ENCODE measurements around the gene TEX264. TPM values are rescaled to one million over a fixed set of nuclear protein-coding genes. Genes with fewer than 3 reads are reported as not detected.

The TEX264 gene
- total and polyA plus RNA-seq, 2 of the 13 experiments (the other 11 are each of a cell fraction or from before 2014, with no cell fraction given) = 35.2 to 52.1 TPM

DNA sequence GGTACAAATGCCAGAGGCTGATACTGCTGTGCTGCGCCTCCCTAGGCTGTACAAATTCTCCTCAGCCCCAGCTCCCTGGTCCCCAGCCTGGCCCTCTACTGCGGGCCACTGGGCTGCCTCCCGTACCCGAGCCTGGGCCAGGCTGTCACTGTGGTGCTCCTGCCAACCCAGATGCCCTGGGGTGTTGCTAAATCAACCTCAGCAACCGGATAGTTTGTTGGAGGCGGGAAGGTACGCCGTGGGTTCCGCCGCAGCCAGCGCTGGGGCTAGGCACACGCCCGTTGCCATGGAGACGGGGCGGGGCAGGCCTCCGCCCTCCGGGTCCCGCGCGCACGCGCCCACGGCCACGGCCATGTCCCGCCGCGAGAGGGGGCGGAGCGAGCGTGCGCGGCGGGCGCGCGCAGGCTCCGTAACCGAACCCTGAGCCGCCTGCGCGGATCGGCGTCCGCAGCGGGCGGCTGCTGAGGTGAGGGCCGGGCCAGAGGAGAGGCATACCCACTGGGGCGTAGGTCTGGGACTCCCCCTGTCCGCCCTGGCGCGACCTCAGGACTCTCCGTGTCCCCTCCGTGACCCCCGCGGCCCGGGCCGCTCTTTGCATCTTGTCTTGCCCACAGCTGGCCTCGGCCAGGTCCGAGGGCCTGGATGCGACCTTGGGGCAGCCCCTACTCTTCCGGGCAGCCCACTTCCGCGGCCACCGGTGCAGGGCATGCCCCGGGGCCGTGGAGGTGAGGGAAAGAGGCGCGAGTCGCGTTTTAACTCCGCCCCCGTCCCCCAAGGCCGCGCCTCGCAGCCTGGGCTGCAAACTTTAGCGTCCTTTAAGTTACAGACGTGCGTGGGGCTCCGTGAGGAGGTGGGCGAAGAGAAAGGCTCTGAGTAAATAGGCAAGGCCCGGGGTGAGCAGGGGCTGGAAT is at the start of gene TEX264 (continued):
- TF ChIP-seq THRA (CRISPR knock-in tag; IDR thresholded peaks at IDR 0.05; ENCODE audit: borderline replicate concordance) (no peak), ZNF816 (CRISPR knock-in tag; IDR thresholded peaks at IDR 0.05; ENCODE audit: borderline replicate concordance) (no peak), NFE2L2 (IDR thresholded peaks at IDR 0.05; ENCODE audit: low read length) (no peak), ATAD3A (CRISPR knock-in tag; IDR thresholded peaks at IDR 0.05) (no peak), HOXD1 (CRISPR knock-in tag; IDR thresholded peaks at IDR 0.05) (peak; percentile 63), SOX6 (IDR thresholded peaks at IDR 0.05) (no peak), SOX6 (CRISPR knock-in tag; IDR thresholded peaks at IDR 0.05) (no peak; the same call in 1 of the 2 replicates), POLR2A (IDR thresholded peaks at IDR 0.05; ENCODE audit: insufficient read depth in 1 of 2, low read depth in 2 of 2, low read length in 2 of 2) (peak; percentile 76 to 89), NR3C1 (CRISPR knock-in tag; IDR thresholded peaks at IDR 0.05) (no peak), TCF7L2 (IDR thresholded peaks at IDR 0.05; ENCODE audit: low read depth, low read length) (no peak), ZNF232 (CRISPR knock-in tag; IDR thresholded peaks at IDR 0.05; ENCODE audit: borderline replicate concordance) (peak; percentile 53; the same call in 1 of the 2 replicates), RBAK (CRISPR knock-in tag; IDR thresholded peaks at IDR 0.05) (no peak), DPF2 (CRISPR knock-in tag; IDR thresholded peaks at IDR 0.05; ENCODE audit: borderline replicate concordance, low read depth) (no peak), AGO1 (IDR thresholded peaks at IDR 0.05; ENCODE audit: low read depth, low read length, poor library complexity, severe bottlenecking) (no peak), PHF20 (CRISPR knock-in tag; IDR thresholded peaks at IDR 0.05) (0 out of 2 replicates have a peak, but pooled peaks have one; percentile 43), GLI4 (CRISPR knock-in tag; IDR thresholded peaks at IDR 0.05; ENCODE audit: borderline replicate concordance) (0 out of 2 replicates have a peak, but pooled peaks have one; percentile 77), RARA (CRISPR knock-in tag; IDR thresholded peaks at IDR 0.05) (peak; percentile 61), FOXK2 (IDR thresholded peaks at IDR 0.05) (no peak), ZBTB21 (CRISPR knock-in tag; IDR thresholded peaks at IDR 0.05) (no peak), SNAI1 (CRISPR knock-in tag; IDR thresholded peaks at IDR 0.05; ENCODE audit: borderline replicate concordance) (no peak), ZNF878 (CRISPR knock-in tag; IDR thresholded peaks at IDR 0.05) (no peak), ZNF160 (CRISPR knock-in tag; IDR thresholded peaks at IDR 0.05) (peak; percentile 58), FOSL2 (CRISPR knock-in tag; IDR thresholded peaks at IDR 0.05) (no peak)
- TF ChIP-seq, protein P1, sequence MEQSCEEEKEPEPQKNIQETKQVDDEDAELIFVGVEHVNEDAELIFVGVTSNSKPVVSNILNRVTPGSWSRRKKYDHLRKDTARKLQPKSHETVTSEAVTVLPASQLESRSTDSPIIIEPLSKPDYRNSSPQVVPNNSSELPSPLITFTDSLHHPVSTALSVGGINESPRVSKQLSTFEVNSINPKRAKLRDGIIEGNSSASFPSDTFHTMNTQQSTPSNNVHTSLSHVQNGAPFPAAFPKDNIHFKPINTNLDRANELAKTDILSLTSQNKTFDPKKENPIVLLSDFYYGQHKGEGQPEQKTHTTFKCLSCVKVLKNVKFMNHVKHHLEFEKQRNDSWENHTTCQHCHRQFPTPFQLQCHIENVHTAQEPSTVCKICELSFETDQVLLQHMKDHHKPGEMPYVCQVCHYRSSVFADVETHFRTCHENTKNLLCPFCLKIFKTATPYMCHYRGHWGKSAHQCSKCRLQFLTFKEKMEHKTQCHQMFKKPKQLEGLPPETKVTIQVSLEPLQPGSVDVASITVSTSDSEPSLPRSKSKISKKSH (CRISPR knock-in tag; IDR thresholded peaks at IDR 0.05; ENCODE audit: borderline replicate concordance) = 0 out of 2 replicates have a peak, but pooled peaks have one; percentile 67
- TF ChIP-seq, protein P2, sequence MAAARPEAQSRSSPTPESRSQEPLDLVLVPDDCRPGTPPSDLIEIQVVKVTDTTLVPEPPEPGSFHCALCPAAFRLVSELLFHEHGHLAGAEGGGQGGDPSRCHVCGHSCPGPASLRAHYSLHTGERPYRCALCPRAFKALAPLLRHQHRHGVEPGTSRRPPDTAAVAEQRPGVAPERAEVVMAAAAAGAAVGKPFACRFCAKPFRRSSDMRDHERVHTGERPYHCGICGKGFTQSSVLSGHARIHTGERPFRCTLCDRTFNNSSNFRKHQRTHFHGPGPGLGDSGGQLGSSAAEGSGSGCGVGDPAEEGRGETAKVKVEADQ (CRISPR knock-in tag; IDR thresholded peaks at IDR 0.05; ENCODE audit: borderline replicate concordance) = no peak; the same call in 1 of the 2 replicates
- TF ChIP-seq, protein P3, sequence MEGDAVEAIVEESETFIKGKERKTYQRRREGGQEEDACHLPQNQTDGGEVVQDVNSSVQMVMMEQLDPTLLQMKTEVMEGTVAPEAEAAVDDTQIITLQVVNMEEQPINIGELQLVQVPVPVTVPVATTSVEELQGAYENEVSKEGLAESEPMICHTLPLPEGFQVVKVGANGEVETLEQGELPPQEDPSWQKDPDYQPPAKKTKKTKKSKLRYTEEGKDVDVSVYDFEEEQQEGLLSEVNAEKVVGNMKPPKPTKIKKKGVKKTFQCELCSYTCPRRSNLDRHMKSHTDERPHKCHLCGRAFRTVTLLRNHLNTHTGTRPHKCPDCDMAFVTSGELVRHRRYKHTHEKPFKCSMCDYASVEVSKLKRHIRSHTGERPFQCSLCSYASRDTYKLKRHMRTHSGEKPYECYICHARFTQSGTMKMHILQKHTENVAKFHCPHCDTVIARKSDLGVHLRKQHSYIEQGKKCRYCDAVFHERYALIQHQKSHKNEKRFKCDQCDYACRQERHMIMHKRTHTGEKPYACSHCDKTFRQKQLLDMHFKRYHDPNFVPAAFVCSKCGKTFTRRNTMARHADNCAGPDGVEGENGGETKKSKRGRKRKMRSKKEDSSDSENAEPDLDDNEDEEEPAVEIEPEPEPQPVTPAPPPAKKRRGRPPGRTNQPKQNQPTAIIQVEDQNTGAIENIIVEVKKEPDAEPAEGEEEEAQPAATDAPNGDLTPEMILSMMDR (CRISPR knock-in tag; IDR thresholded peaks at IDR 0.05) = 0 out of 2 replicates have a peak, but pooled peaks have one; percentile 6
